Measurements from ENCODE around the gene KCNC1. TPM values are rescaled to one million over a fixed set of nuclear protein-coding genes. Genes with fewer than 3 reads are reported as not detected.
A peak's percentile ranks its signal among the peaks of the same experiment; 100 is the strongest.

KCNC1 gene
- 1 to 10 TPM in 1 of 4 donors, under 1 TPM in 3; 0.05 to 1.1 (median 0.47) TPM for total RNA-seq
- polyA plus RNA-seq = under 1 TPM; 0.01 to 0.13 (median 0.05) TPM
- long read RNA-seq, donor 1, partial matches to known transcripts = 0 of 1 reads
- long read RNA-seq, donor 1, other reads (novel, unspliced or antisense) = 1 of 1 reads
- long read RNA-seq, donor 2, partial matches to known transcripts = 0 of 2 reads
- long read RNA-seq, donor 2, other reads (novel, unspliced or antisense) = 2 of 2 reads

GRCh38 chr11:17734418-17734911, at the start of gene KCNC1:
KCNC1 (plus strand) TSS chr11:17734781; CDS start chr11:17736003, 1,222 bp downstream.
- intact Hi-C loops (cut with DNase I) = loop anchor here in 1 of 2 donors (5.0 kb wide), 1 partner anchor 93 kb away; no protein-coding TSS in a partner anchor
- 0 to 3% (median 1%) methylated on average over 20 to 65 of the region's 66 CpGs for WGBS, 3 donors
- peak; percentile 3 to 19 (median 18) for ATAC-seq

GRCh38 chr11:17686231-17686980, 48.2 kb upstream of the KCNC1 start:
- intact Hi-C loops (cut with DNase I) = loop anchor here (2.0 to 5.0 kb wide), 2 partner anchors 34 to 36 kb away; no protein-coding TSS in a partner anchor
- Histone ChIP-seq H3K27ac (peak overlapping the region; percentile 88), H3K4me3 (no peak overlapping the region), H3K36me3 (ENCODE audit: insufficient read depth in 1 of 2, low read depth in 1 of 2) (no peaks in the 10 kb centered on the region), H3K27me3 (ENCODE audit: insufficient read depth in 3 of 3, low read length in 2 of 3) (no peaks in the 10 kb centered on the region), H3K4me1 (peaks cover 62% of the 10 kb centered on the region), H3K9me3 (no peaks in the 10 kb centered on the region)
- no peak for TF ChIP-seq CTCF (IDR thresholded peaks at IDR 0.05)
- ATAC-seq = peak; percentile 48 to 67 (median 62)
- WGBS, 3 donors = 16 to 27% (median 18%) methylated on average over 8 of the region's 8 CpGs
- DNase-seq = peak; percentile 67 to 77

More at GRCh38 chr11:17734418-17734911, at the start of gene KCNC1:
- Histone ChIP-seq H3K4me3 (peak within 1 kb of the TSS; percentile 66), H3K27ac (no peak within 1 kb of the TSS), H3K9me3 (no peaks in the 10 kb centered on the region), H3K27me3 (ENCODE audit: insufficient read depth in 3 of 3, low read length in 2 of 3) (peaks cover 0 to 31% (median 23%) of the 10 kb centered on the region in 3 donors), H3K36me3 (ENCODE audit: insufficient read depth in 1 of 2, low read depth in 1 of 2) (peaks cover 0 to 4% of the 10 kb centered on the region in 2 donors), H3K4me1 (peaks cover 18% of the 10 kb centered on the region)
- DNase-seq = peak in 1 of 2 donors; percentile 70
- TF ChIP-seq CTCF (IDR thresholded peaks at IDR 0.05) = no peak

GRCh38 chr11:17687946-17688670, 46.5 kb upstream of the KCNC1 start:
- H3K9me3 ChIP-seq = no peaks in the 10 kb centered on the region
- no peak for TF ChIP-seq CTCF (IDR thresholded peaks at IDR 0.05)
- WGBS, 3 donors = 25 to 36% (median 29%) methylated on average over 18 of the region's 18 CpGs
- peak overlapping the region; percentile 88 for H3K27ac ChIP-seq
- H3K27me3 ChIP-seq (ENCODE audit: insufficient read depth in 3 of 3, low read length in 2 of 3) = no peaks in the 10 kb centered on the region
- DNase-seq (peak; percentile 86 to 93), ATAC-seq (peak; percentile 86 to 90 (median 86))
- no peak overlapping the region for H3K4me3 ChIP-seq
- no peaks in the 10 kb centered on the region for H3K36me3 ChIP-seq (ENCODE audit: insufficient read depth in 1 of 2, low read depth in 1 of 2)
- peaks cover 71% of the 10 kb centered on the region for H3K4me1 ChIP-seq
- intact Hi-C loops (cut with DNase I) = loop anchor here (1.0 to 5.0 kb wide), 3 partner anchors 11 to 34 kb away; no protein-coding TSS in a partner anchor

- no peaks in the 10 kb centered on the region for H3K36me3 ChIP-seq (ENCODE audit: insufficient read depth in 1 of 2, low read depth in 1 of 2)
- intact Hi-C loops (cut with DNase I) = no loop called here
- ATAC-seq = no peak
- H3K27ac ChIP-seq = peak overlapping the region; percentile 65
- H3K4me1 ChIP-seq = peaks cover 67% of the 10 kb centered on the region
- DNase-seq = no peak
- TF ChIP-seq CTCF (IDR thresholded peaks at IDR 0.05) = no peak
- no peaks in the 10 kb centered on the region for H3K9me3 ChIP-seq
- no peak overlapping the region for H3K4me3 ChIP-seq
- 58 to 81% (median 69%) methylated on average over 2 of the region's 2 CpGs for WGBS, 3 donors
- no peaks in the 10 kb centered on the region for H3K27me3 ChIP-seq (ENCODE audit: insufficient read depth in 3 of 3, low read length in 2 of 3)
Observed at GRCh38 chr11:17691550-17691949, 43.0 kb upstream of the KCNC1 start.
